HG03442 (cell line): ENCODE data around the gene ITGAX.

Experiments
- ATAC-seq: cut with Tn5 transposase; IDR thresholded peaks from one replicate; pipeline ENCODE4 v1.9.1; 2021; ENCODE audit warnings: mild to moderate bottlenecking, moderate library complexity; ENCODE audit not compliant: unreplicated experiment

ITGAX gene

GRCh38 chr16:31430380-31431052, 75.5 kb downstream of the ITGAX start:
- no peak for ATAC-seq
